Left ventricle myocardium inferior (tissue), 1 donor: ENCODE measurements around the gene IKZF1. TPM values are rescaled to one million over a fixed set of nuclear protein-coding genes. Genes with fewer than 3 reads are reported as not detected.

Experiments used
- DNase-seq: peaks from one replicate; pipeline ENCODE4 v3.0.0-alpha.2; 2020
- H3K27ac ChIP-seq: fragments of 200-600 bp; replicated peaks from 2 replicates; pipeline ENCODE4 v1.8.0; 2021
- H3K27me3 ChIP-seq: fragments of 200-600 bp; 2 replicates; pipeline ENCODE4 v1.8.0; 2021; ENCODE audit warnings: low read depth
- H3K36me3 ChIP-seq: fragments of 200-600 bp; 2 replicates; pipeline ENCODE4 v1.8.0; 2021
- H3K4me1 ChIP-seq: fragments of 200-600 bp; 2 replicates; pipeline ENCODE4 v1.8.0; 2021
- H3K4me3 ChIP-seq: fragments of 200-600 bp; 2 replicates; pipeline ENCODE4 v1.8.0; 2021; ENCODE audit warnings: mild to moderate bottlenecking, moderate library complexity
- H3K9me3 ChIP-seq: fragments of 200-600 bp; replicated peaks from 2 replicates; pipeline ENCODE4 v1.8.0; 2021
- intact Hi-C: fragments of 100-400 bp; cut with micrococcal nuclease; formaldehyde crosslinking; loops from one replicate; pipeline ENCODE4 v1.11.0; 2022
- total RNA-seq: library from RNA; stranded (reverse); fragmentation: NEBNext Ultra II Directional; extraction: Animal tissue kit (Norgen Biotek cat#: 25700); gene quantifications from one replicate; pipeline ENCODE4 v1.2.1, GENCODE V29; 2021
- TF ChIP-seq, protein P1 (sequence below): fragments of 200-600 bp; IDR thresholded peaks from 2 replicates; pipeline ENCODE4 v1.8.0; 2021; ENCODE audit warnings: antibody characterized with exemption, mild to moderate bottlenecking, borderline replicate concordance
- donor health status: DM: no; HTN: yes; CAD: no; lungs with severe emphysema.

Gene IKZF1
- total RNA-seq, 1 donor from 2014 or later: 2.1 TPM

- Histone ChIP-seq H3K4me3 (no peak overlapping the region), H3K27ac (no peak overlapping the region), H3K36me3 (no peaks in the 10 kb centered on the region), H3K4me1 (no peaks in the 10 kb centered on the region), H3K27me3 (peaks cover 47% of the 10 kb centered on the region), H3K9me3 (no peaks in the 10 kb centered on the region)
- no peak for DNase-seq
- TF ChIP-seq, protein P1, sequence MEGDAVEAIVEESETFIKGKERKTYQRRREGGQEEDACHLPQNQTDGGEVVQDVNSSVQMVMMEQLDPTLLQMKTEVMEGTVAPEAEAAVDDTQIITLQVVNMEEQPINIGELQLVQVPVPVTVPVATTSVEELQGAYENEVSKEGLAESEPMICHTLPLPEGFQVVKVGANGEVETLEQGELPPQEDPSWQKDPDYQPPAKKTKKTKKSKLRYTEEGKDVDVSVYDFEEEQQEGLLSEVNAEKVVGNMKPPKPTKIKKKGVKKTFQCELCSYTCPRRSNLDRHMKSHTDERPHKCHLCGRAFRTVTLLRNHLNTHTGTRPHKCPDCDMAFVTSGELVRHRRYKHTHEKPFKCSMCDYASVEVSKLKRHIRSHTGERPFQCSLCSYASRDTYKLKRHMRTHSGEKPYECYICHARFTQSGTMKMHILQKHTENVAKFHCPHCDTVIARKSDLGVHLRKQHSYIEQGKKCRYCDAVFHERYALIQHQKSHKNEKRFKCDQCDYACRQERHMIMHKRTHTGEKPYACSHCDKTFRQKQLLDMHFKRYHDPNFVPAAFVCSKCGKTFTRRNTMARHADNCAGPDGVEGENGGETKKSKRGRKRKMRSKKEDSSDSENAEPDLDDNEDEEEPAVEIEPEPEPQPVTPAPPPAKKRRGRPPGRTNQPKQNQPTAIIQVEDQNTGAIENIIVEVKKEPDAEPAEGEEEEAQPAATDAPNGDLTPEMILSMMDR: no peak
- intact Hi-C loops: no loop called here
Measured at GRCh38 chr7:50270531-50271018, 33.9 kb upstream of the IKZF1 start.

DNA sequence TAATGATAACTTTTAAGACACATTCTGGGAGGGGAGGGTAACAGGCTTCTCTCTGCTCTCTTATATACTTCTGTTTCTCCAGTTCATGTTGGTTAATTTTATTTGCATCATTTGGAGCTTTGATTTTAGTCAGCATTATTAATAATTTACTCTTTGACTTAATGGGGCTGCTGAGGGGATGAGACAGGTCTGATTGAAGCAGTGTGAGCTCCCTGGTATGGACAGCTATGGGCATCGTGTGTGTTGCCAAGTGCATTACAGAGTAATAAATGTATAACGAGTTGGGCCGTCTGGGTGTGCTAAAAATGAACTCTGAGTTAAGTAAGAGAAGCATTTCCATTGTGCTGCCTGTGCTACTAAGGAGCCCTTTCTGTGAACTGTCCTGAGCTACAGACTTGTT, 31.7 kb upstream of the IKZF1 start:
- no peak for DNase-seq
- Histone ChIP-seq H3K9me3 (no peaks in the 10 kb centered on the region), H3K27me3 (peaks cover 28% of the 10 kb centered on the region), H3K4me1 (no peaks in the 10 kb centered on the region), H3K36me3 (no peaks in the 10 kb centered on the region), H3K27ac (no peak overlapping the region), H3K4me3 (no peak overlapping the region)
- intact Hi-C loops: no loop called here
- TF ChIP-seq, protein P1: no peak

DNA sequence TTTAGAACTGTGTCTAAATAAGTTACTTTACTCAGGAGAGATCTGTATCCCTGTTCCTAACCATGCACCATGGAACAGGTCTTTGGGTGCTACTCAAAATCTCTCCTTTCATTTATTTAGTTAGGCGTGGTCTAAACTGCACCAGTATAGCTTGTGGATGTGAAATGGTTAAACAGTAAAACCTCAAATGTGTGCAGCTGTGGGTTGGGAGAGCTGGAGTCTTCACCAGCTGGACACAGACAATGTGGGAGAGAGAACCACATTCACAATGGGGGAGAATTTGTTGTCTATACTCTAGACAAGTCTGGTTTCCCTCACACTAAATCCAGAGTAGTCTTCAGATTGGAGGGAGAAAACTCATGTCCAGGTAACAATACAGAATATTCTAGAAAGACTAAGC, 31.2 kb upstream of the IKZF1 start:
- no peak for DNase-seq
- no peaks in the 10 kb centered on the region for H3K36me3 ChIP-seq
- TF ChIP-seq, protein P1: no peak
- no peak overlapping the region for H3K27ac ChIP-seq
- intact Hi-C loops: no loop called here
- no peaks in the 10 kb centered on the region for H3K9me3 ChIP-seq
- peaks cover 23% of the 10 kb centered on the region for H3K27me3 ChIP-seq
- H3K4me1 ChIP-seq: no peaks in the 10 kb centered on the region
- H3K4me3 ChIP-seq: no peak overlapping the region

GRCh38 chr7:50273870-50274269, 30.6 kb upstream of the IKZF1 start:
- Histone ChIP-seq H3K4me1 (no peaks in the 10 kb centered on the region), H3K36me3 (no peaks in the 10 kb centered on the region), H3K4me3 (no peak overlapping the region), H3K9me3 (no peaks in the 10 kb centered on the region), H3K27me3 (peaks cover 19% of the 10 kb centered on the region), H3K27ac (no peak overlapping the region)
- DNase-seq: no peak
- intact Hi-C loops: no loop called here
- TF ChIP-seq, protein P1: no peak

DNA sequence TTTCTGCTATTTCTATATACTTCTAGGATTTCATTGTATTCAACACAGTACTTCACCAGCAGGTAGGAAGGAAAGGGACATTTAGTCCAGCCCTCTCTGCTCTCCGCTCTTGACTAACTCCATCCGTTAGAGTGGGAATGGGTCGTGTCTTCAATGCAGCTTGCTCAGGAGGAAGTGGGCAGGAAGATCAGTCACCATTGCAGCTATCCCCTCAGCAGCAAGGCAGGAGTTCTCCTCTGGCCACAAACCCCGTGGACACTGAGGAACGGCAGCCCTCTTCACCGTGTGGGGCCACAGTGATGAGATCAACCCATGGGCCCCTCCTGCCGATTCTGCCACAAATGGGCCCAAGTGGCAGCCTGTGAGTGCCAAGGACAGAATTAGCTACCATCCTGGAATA, 30.2 kb upstream of the IKZF1 start:
- Histone ChIP-seq H3K4me3 (no peak overlapping the region), H3K9me3 (no peaks in the 10 kb centered on the region), H3K27me3 (peaks cover 19% of the 10 kb centered on the region), H3K27ac (no peak overlapping the region), H3K36me3 (no peaks in the 10 kb centered on the region), H3K4me1 (no peaks in the 10 kb centered on the region)
- TF ChIP-seq, protein P1: no peak
- intact Hi-C loops: no loop called here
- DNase-seq: no peak

DNA sequence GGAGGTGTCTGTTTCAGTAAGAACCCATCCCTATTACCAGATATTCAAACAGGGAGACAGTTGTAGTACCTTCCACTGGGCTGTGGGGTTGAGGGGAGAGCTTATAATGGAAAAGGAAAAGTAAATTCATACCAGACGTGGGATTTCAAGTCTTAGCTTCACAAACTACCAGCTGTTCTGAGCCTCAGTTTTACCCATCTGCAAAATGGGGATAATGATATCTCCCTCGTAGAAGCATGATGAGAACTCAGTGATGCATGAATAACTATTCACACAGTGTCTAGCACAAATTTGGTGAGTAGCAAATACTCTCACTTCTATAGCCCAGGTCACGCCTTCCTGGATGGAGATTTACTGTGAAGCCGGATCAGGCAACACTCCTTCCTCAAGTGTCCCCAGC, 29.1 kb upstream of the IKZF1 start:
- no peak for DNase-seq
- intact Hi-C loops: no loop called here
- Histone ChIP-seq H3K36me3 (no peaks in the 10 kb centered on the region), H3K27me3 (peaks cover 19% of the 10 kb centered on the region), H3K4me1 (no peaks in the 10 kb centered on the region), H3K27ac (no peak overlapping the region), H3K4me3 (no peak overlapping the region), H3K9me3 (peaks cover 9% of the 10 kb centered on the region)
- TF ChIP-seq, protein P1: no peak
